GM12878 (cell line): ENCODE measurements around the gene USP17L13.
"Not testable (repeated sequence)": the region's sequence is repeated elsewhere in the genome, so short reads cannot be mapped to it uniquely, and the experiment has no call there.

ENCODE experiments used
- CBX5 ChIP-seq: sonication (generic); IDR thresholded peaks from 2 replicates; pipeline ENCODE4 v1.6.1; 2016; ENCODE audit warnings: low read depth, moderate library complexity, mild to moderate bottlenecking, inconsistent platforms
- CTCF ChIP-seq, 3 experiments: IDR thresholded peaks in 2 of 3; conservative IDR thresholded peaks in 1 of 3; 2 replicates each; pipeline ENCODE4 v1.5.1; 2011; ENCODE audit warnings: low read depth in 3 of 3, low read length in 3 of 3, mild to moderate bottlenecking in 3 of 3, control low read depth in 2 of 3, moderate library complexity in 2 of 3, inconsistent platforms in 1 of 3, mixed read lengths in 1 of 3; ENCODE audit not compliant: control insufficient read depth in 2 of 3, insufficient read depth in 1 of 3; ENCODE audit errors: extremely low read depth in 1 of 3
- EP300 ChIP-seq, 2 experiments: fragments of 150-350 bp in 1 of 2; IDR thresholded peaks; 2 replicates each; pipeline ENCODE4 v1.6.1; 2011 to 2012; ENCODE audit warnings: low read depth in 2 of 2, low read length in 2 of 2, borderline replicate concordance in 1 of 2, improper control_type of control experiment in 1 of 2, inconsistent platforms in 1 of 2; ENCODE audit not compliant: control insufficient read depth in 1 of 2
- MYC ChIP-seq: IDR thresholded peaks from 2 replicates; pipeline ENCODE4 v1.6.1; 2011; ENCODE audit warnings: mild to moderate bottlenecking, low read length, moderate library complexity, inconsistent platforms; ENCODE audit not compliant: insufficient read depth, insufficient replicate concordance, insufficient read length, severe bottlenecking
- NBN ChIP-seq: fragments of 450-650 bp; IDR thresholded peaks from 2 replicates; pipeline ENCODE4 v1.6.1; 2016
- NFIC ChIP-seq: IDR thresholded peaks from 2 replicates; pipeline ENCODE4 v1.6.1; 2012; ENCODE audit warnings: low read depth, mild to moderate bottlenecking, inconsistent platforms, low read length, moderate library complexity
- POLR2A ChIP-seq: IDR thresholded peaks from 2 replicates; pipeline ENCODE4 v1.6.1; 2011; ENCODE audit warnings: low read depth, mild to moderate bottlenecking, low read length
- RAD21 ChIP-seq: IDR thresholded peaks from 2 replicates; pipeline ENCODE4 v1.6.1; 2011; ENCODE audit warnings: mild to moderate bottlenecking, low read depth, low read length, moderate library complexity; ENCODE audit not compliant: insufficient read depth
- SIN3A ChIP-seq: IDR thresholded peaks from 2 replicates; pipeline ENCODE4 v1.6.1; 2012; ENCODE audit warnings: low read depth, low read length, improper control_type of control experiment
- TAF1 ChIP-seq: IDR thresholded peaks from 2 replicates; pipeline ENCODE4 v1.6.1; 2011; ENCODE audit warnings: mild to moderate bottlenecking, low read depth, low read length, borderline replicate concordance
- USF1 ChIP-seq: IDR thresholded peaks from 2 replicates; pipeline ENCODE4 v1.6.1; 2011; ENCODE audit warnings: borderline replicate concordance, low read depth, mild to moderate bottlenecking, moderate library complexity, mixed read lengths, low read length; ENCODE audit not compliant: insufficient read depth; ENCODE audit errors: extremely low read length
- ZNF274 ChIP-seq: IDR thresholded peaks from one replicate; pipeline ENCODE4 v1.8.0; 2011; ENCODE audit not compliant: insufficient read length, insufficient read depth
- ZNF592 ChIP-seq: fragments of 450-650 bp; IDR thresholded peaks from 2 replicates; pipeline ENCODE4 v1.6.1; 2017; ENCODE audit warnings: mild to moderate bottlenecking, moderate library complexity

- not testable (repeated sequence) for TF ChIP-seq CBX5; ZNF592; CTCF (IDR thresholded peaks at IDR 0.05 in 2 of 3, conservative IDR thresholded peaks at IDR 0.05 in 1 of 3; ENCODE audit: control insufficient read depth in 2 of 3, extremely low read depth in 1 of 3, insufficient read depth in 1 of 3, low read depth in 3 of 3, low read length in 3 of 3); MYC; TAF1; USF1; POLR2A; SIN3A; NBN; NFIC; EP300 (IDR thresholded peaks at IDR 0.05; ENCODE audit: borderline replicate concordance in 1 of 2, control insufficient read depth in 1 of 2, low read depth in 2 of 2, low read length in 2 of 2); ZNF274; RAD21
Observed at GRCh38 chr4:9267319-9267718, 42.6 kb downstream of the USP17L13 start, which contains the start of gene USP17L22.
